ENCODE data around the gene SALL1. TPM values are rescaled to one million over a fixed set of nuclear protein-coding genes. Genes with fewer than 3 reads are reported as not detected.

SALL1 gene
- total and polyA plus RNA-seq, 2 of the 8 experiments (the other 6 are each of a cell fraction or from before 2014, with no cell fraction given) = 33.7 to 56.8 TPM

DNA sequence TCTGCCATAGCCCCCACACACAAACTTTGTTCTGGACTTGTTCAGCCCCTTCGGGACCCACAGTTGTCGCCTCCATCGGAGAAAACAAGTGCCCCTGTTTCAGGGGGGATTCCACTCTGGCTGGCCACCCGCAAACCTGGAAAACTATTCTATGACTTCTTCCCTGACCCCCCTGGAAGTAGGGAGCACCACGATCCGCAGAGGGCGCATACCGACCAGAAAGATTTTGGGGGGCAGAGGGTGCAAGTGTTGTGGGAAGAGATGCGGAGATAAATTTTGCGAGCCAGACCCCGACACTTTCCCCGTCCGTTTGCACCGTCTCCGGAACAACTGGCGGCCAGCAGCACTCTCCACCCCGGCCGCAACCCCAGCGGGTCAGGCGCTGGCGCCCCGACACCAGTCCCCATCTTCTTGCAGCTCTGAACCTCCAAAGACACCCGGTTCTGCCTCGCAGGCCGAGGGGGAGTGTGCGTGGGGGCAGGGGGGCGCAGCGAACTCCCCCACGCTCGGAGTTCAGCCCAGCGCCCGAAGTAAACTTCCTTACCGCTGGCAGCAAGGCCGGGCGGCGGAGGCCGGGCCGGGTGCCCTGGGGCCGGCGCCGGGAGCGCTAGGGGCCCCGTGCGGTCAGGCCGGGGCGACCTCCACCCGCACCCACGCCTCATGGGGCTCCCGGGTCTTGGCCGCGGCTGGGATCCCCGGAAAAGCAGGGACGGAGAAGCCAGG lies 744 bp downstream of the SALL1 start:
- Histone ChIP-seq H3K56ac (replicated peaks; ENCODE audit: insufficient read length, low read depth, low read length) (peak overlapping the region; percentile 83), H3K27me3 (replicated peaks in 1 of 4; ENCODE audit: control insufficient read depth in 3 of 4, extremely low read depth in 1 of 4, insufficient read depth in 3 of 4, low read length in 3 of 4) (peaks cover 0 to 11% (median 5%) of the 10 kb centered on the region in 4 experiments; a peak in 4 of 7 replicates), H2BK12ac (ENCODE audit: low read depth, low read length) (no peak overlapping the region), H2BK15ac (ENCODE audit: low read length) (no peak overlapping the region; the same call in 1 of the 2 replicates), H3K23ac (ENCODE audit: insufficient read length) (no peak overlapping the region), H3K79me2 (ENCODE audit: control insufficient read depth in 1 of 2, insufficient read depth in 2 of 2, low read length in 2 of 2) (peaks cover 35 to 57% of the 10 kb centered on the region in 2 experiments), H2AK5ac (ENCODE audit: low read depth, low read length) (no peak overlapping the region), H2BK120ac (replicated peaks; ENCODE audit: low read depth, low read length) (no peak overlapping the region), H2BK5ac (ENCODE audit: low read depth, low read length) (peak overlapping the region; percentile 48), H3K27ac (ENCODE audit: low read depth, low read length) (peak overlapping the region; percentile 48; the same call in 1 of the 2 replicates), H3K36me3 (ENCODE audit: control insufficient read depth in 2 of 4, insufficient read depth in 4 of 4, low read length in 3 of 4) (peaks cover 0 to 15% (median 0%) of the 10 kb centered on the region in 4 experiments; a peak in 1 of 8 replicates), H3K14ac (ENCODE audit: insufficient read length) (peak overlapping the region; percentile 73), H3K18ac (ENCODE audit: extremely low read depth, low read length) (peak overlapping the region; percentile 99), H3K23me2 (ENCODE audit: low read depth, low read length) (peaks cover 33% of the 10 kb centered on the region), H3K4me3 (ENCODE audit: extremely low read depth in 1 of 4, insufficient read depth in 2 of 4, low read depth in 3 of 4, low read length in 4 of 4) (peak overlapping the region; percentile 92 to 100 (median 93)), H4K20me1 (replicated peaks in 1 of 2; ENCODE audit: control insufficient read depth in 1 of 2, insufficient read depth in 2 of 2, low read length in 2 of 2) (peaks cover 5 to 6% of the 10 kb centered on the region in 2 experiments), H3K9ac (replicated peaks in 1 of 4; ENCODE audit: extremely low read depth in 1 of 4, low read depth in 3 of 4, low read length in 3 of 4) (peak overlapping the region; percentile 64 to 90 (median 78)), H4K91ac (replicated peaks; ENCODE audit: insufficient read length, low read length) (peak overlapping the region; percentile 93), H2AFZ (ENCODE audit: low read length) (no peak overlapping the region), H3K79me1 (ENCODE audit: low read depth, low read length) (peaks cover 2% of the 10 kb centered on the region; the same call in 1 of the 2 replicates), H2BK20ac (ENCODE audit: low read length) (no peak overlapping the region), H4K5ac (ENCODE audit: insufficient read length, low read depth, low read length) (peak overlapping the region; percentile 93), H3K4me2 (ENCODE audit: insufficient read depth in 1 of 2, low read depth in 2 of 2, low read length in 2 of 2) (peak overlapping the region; percentile 76 to 99), H3K4ac (replicated peaks; ENCODE audit: insufficient read length, low read depth, low read length) (peak overlapping the region; percentile 91), H3K4me1 (replicated peaks in 1 of 4; ENCODE audit: control insufficient read depth in 3 of 4, insufficient read depth in 4 of 4, low read length in 3 of 4) (peaks cover 8 to 24% (median 15%) of the 10 kb centered on the region in 4 experiments; a peak in 6 of 7 replicates), H4K8ac (ENCODE audit: extremely low read depth, insufficient read depth, low read length) (peak overlapping the region; percentile 88), H3K9me3 (ENCODE audit: insufficient read depth in 2 of 2, low read depth in 1 of 2, low read length in 1 of 2) (no peaks in the 10 kb centered on the region)
- DNase-seq (ENCODE audit: low read depth in 1 of 2, low spot score in 2 of 2) (peak in 1 of 2 experiments; percentile 64), FAIRE-seq (no peak)
- WGBS, 2 experiments (ENCODE audit: extremely low coverage in 1 of 2, insufficient coverage in 1 of 2, insufficient read length in 1 of 2, insufficient replicate concordance in 2 of 2, low coverage in 1 of 2, low lambda C conversion rate in 2 of 2, missing lambda C conversion rate in 1 of 2) = 4% methylated on average over 25 of the region's 53 CpGs; no CpG with 5 or more reads in 1 of the 2 experiments
- POLR2A ChIA-PET (ENCODE audit: partially characterized antibody) = interaction anchor here (0.7 to 3.9 kb wide), 5 partner anchors 14 to 489 kb away, joined by 3 to 28 read pairs (median 3); no protein-coding TSS in a partner anchor
- CTCF ChIA-PET (ENCODE audit: partially characterized antibody) = interaction anchor here (1.4 kb wide), 1 partner anchor 16 kb away, joined by 3 read pairs; no protein-coding TSS in a partner anchor
- 0 out of 2 replicates have a peak, but pooled peaks have one; percentile 10 for TF ChIP-seq PHF8 (conservative IDR thresholded peaks at IDR 0.05; ENCODE audit: low read depth, low read length)
- TF ChIP-seq ASH2L (IDR thresholded peaks at IDR 0.05; ENCODE audit: low read length) = peak; percentile 41
- no peak; the same call in 1 of the 2 replicates for TF ChIP-seq POLR2AphosphoS5 (IDR thresholded peaks at IDR 0.05; ENCODE audit: low read depth, low read length)
- 0 out of 2 replicates have a peak, but pooled peaks have one; percentile 17 for TF ChIP-seq TAF1 (IDR thresholded peaks at IDR 0.05; ENCODE audit: low read depth, low read length)

All from H1 (cell line).